ENCODE data around the gene BCAS3.

GRCh38 chr17:61002316-61002736 lies 324.7 kb downstream of the BCAS3 start:
- TF ChIP-seq CTCF (IDR thresholded peaks at IDR 0.05 in 2 of 3, conservative IDR thresholded peaks at IDR 0.05 in 1 of 3; ENCODE audit: borderline replicate concordance in 1 of 3, insufficient read depth in 1 of 3, low read depth in 2 of 3, low read length in 2 of 3) (peak; percentile 49 to 88 (median 77); a peak in 5 of 6 replicates), RAD21 (IDR thresholded peaks at IDR 0.05; ENCODE audit: low read depth) (peak; percentile 88), YY1 (IDR thresholded peaks at IDR 0.05; ENCODE audit: extremely low read depth, insufficient replicate concordance, low read depth, low read length) (no peak), POLR2AphosphoS5 (IDR thresholded peaks at IDR 0.05; ENCODE audit: low read depth, low read length) (no peak), SRF (IDR thresholded peaks at IDR 0.05; ENCODE audit: low read depth) (no peak), SIN3A (IDR thresholded peaks at IDR 0.05; ENCODE audit: low read depth) (no peak), POLR2A (IDR thresholded peaks at IDR 0.05; ENCODE audit: borderline replicate concordance, extremely low read depth, insufficient read depth, insufficient read length) (no peak), EGR1 (IDR thresholded peaks at IDR 0.05; ENCODE audit: low read depth) (no peak), ZBTB33 (IDR thresholded peaks at IDR 0.05; ENCODE audit: extremely low read depth, insufficient replicate concordance, low read length) (no peak), EZH2 (IDR thresholded peaks at IDR 0.05) (no peak), ZNF274 (IDR thresholded peaks at IDR 0.05; ENCODE audit: low read depth, low read length) (no peak)

All from HCT116 (cell line).